HPDE6-E6E7 (cell line): Measurements from ENCODE around the gene ADCK2.
"Not testable (repeated sequence)": the region's sequence is repeated elsewhere in the genome, so short reads cannot be mapped to it uniquely, and the experiment has no call there.

ENCODE experiments used
- DNase-seq: peaks from one replicate; pipeline ENCODE4 v3.0.0; 2011; ENCODE audit warnings: missing footprints; ENCODE audit errors: extremely low spot score

The ADCK2 gene

DNA sequence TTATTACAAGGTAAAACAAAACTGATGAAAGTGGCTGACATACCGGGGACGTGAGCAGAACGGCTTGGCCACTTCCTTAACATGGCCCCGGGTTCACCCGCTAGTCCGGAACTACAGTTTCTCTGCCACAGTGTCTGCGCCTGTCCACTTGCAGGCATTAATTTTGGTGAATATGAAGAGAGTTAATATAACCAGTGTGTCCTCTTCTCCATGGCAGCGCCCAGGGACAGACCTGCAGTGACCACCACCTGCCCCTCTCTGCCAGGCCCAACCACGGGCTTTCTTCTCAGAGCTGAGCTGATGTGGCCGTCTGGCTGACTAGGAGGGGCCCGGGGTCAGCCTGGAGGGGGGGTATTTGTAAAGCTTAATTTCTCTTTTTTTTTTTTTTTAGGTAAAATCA lies 22.6 kb downstream of the ADCK2 start:
- DNase-seq = no peak

GRCh38 chr7:140696024-140696679 lies 23.4 kb downstream of the ADCK2 start:
- peak; percentile 98 for DNase-seq

DNA sequence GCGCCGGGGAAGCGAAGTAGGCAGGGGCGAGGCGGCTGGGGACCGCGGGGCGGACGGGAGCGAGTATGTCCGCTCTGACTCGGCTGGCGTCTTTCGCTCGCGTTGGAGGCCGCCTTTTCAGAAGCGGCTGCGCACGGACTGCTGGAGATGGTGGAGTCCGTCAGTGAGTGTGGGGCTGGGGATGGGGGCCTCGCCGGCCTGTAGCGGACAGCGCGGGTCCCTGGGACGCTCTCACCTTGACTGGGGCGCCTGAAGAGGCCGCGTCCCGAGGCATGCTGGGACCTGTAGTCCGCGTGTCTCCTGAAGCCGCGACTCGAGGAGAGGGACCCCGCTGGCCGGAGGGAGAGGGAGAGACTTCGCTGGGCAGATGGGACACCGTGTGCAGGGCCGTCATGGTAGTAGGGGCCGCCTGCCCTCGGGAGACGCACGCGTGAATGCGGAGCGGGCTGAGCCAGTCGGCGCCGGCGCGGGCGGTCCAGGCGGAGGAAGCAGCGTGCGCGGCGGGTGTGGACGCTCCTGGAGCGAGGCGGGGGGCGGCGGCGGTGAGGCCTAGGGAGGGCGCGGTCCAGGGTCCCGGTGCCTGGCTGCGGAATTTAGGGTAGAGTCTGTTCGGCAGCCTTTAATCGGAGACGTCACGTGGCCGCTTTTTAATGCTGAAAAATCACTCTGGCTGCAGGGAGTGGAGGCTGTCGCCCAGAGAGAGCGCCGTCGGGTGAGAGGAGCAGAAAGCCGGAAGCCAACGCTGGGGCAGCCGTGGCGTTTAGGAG lies 24.1 kb downstream of the ADCK2 start, which contains the start of gene NDUFB2:
NDUFB2 (plus strand) TSS at position 29 of the 767 bp plus-strand sequence; CDS start at position 66, 37 bp downstream.
- peak; percentile 77 for DNase-seq

- no peak for DNase-seq
Measured at GRCh38 chr7:140697447-140698143, 24.9 kb downstream of the ADCK2 start.

DNA sequence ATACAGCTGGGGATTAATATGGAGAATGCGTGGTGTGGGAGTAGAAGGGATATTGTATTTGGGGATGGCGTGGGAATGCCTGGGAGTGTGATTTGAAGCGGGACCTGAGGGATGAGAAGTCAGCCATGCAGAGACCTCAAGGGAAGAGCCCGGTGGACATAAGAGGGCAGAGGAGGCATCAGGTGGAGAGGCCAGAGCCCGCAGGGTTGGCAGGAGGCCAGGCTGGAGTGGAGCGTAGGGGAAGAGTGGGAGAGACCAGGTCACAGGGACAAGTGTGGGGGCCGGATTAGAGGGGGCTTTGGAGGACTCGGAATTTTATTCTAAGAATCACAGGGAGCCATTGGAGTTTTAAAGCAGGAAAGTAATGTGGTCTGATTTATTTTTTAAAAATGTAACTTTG lies 25.7 kb downstream of the ADCK2 start:
- DNase-seq = no peak

DNA sequence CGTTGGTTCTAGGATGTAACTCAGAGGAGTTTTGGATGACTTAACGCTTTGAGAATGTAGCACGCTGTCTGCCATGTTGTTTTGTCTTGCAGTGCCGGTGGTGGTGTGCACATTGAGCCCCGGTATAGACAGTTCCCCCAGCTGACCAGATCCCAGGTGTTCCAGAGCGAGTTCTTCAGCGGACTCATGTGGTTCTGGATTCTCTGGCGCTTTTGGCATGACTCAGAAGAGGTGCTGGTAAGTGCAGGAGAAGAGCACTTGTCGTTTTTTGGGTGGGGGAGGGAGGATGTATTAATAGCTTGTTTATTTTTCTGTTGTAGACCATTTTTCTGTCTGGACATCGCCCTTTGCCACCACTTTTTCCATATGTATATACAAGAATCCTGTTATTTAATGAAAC lies 30.0 kb downstream of the ADCK2 start:
- DNase-seq = no peak

- DNase-seq = no peak
Measured at GRCh38 chr7:140704205-140704604, 31.5 kb downstream of the ADCK2 start.

GRCh38 chr7:140707132-140707531 lies 34.4 kb downstream of the ADCK2 start:
- DNase-seq = no peak

DNA sequence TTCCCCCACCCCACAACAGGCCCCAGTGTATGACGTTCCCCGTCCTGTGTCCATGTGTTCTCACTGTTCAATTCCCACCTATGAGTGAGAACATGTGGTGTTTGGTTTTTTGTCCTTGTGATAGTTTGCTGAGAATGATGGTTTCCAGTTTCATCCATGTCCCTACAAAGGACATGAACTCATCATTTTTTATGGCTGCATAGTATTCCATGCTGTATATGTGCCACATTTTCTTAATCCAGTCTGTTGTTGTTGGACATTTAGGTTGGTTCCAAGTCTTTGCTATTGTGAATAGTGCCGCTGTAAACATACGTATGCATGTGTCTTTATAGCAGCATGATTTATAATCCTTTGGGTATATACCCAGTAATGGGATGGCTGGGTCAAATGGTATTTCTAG lies 36.0 kb downstream of the ADCK2 start:
- DNase-seq = not testable (repeated sequence)

DNA sequence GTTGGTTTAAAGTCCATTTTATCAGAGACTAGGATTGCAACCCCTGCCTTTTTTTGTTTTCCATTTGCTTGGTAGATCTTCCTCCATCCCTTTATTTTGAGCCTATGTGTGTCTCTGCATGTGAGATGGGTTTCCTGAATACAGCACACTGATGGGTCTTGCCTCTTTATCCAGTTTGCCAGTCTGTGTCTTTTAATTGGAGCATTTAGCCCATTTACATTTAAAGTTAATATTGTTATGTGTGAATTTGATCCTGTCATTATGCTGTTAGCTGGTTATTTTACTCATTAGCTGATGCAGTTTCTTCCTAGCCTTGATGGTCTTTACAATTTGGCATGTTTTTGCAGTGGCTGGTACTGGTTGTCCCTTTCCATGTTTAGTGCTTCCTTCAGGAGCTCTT lies 39.6 kb downstream of the ADCK2 start:
- not testable (repeated sequence) for DNase-seq

DNA sequence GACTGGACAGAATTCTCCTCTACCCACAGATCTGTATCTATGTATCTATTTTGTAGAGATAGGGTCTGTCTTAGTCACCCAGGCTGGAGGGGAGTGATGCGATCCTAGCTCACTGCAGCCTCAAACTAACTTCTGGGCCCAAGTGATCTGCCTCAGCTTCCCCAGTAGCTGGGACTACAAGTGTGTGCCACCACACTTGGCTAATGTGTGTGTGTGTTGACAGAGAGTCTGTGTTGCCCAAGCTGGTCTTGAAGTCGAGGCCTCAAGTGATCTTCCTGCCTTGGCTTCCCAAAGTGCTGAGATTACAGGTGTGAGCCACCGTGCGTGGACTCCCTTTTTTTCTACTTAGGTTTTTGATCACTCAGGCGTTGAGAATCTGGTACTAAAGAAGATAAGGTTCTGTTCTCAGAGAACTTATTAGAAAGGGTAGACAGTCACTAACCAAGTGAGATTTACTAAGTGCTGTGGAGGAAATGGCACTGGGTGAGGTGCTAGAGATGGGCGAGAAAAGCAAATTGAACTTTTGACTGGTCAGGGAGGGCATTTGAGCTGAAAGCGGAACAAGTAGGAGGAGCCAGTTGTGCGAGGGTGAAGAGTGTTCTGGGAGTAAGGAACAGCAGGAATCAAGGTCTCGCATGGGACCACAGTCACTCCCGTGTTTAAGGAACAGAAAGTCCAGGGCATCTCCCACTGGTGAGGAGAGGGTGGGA lies 41.7 kb downstream of the ADCK2 start:
- no peak for DNase-seq

DNA sequence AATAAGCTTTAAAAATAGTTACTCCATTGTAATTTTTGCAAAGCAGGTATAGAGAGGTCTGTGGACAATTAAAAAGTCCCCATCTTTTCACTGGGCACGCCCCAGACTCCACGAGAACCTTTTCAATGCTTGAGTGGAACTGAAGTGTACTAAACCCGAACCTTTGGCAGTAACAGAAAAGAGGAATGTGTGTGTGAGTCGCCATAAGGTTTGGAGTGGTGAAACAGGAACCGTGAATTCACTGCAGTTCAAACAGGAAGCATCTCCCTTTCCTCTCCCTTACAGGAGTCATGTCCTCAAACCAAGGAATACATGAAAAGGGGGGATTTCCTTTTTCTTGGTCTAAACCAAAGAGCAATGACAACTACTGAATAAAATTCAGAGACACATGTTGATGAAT lies 47.0 kb downstream of the ADCK2 start:
- no peak for DNase-seq

GRCh38 chr7:140722254-140722653 lies 49.5 kb downstream of the ADCK2 start:
- no peak for DNase-seq

GRCh38 chr7:140723006-140723405 lies 50.3 kb downstream of the ADCK2 start:
- DNase-seq = no peak

- no peak for DNase-seq
Measured at GRCh38 chr7:140723574-140723973, 50.8 kb downstream of the ADCK2 start.

DNA sequence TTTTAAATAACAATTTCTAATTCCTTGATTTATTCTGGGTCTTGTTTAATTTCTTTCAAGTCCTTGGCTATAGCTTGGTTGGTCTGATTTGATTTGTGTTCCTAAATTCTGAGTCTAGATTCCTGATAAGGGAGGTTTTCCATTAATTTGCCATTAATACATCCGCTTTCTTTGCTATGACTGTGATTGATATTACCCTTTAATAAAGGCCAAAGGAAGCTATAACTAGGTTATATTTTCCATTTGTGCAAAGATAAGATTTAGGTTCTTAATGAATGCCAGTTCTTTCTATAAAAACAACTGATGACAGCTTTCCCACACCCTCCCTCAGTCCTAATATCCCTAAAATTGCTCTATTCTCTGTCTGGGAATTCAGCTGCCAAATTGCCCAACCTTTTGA lies 52.0 kb downstream of the ADCK2 start:
- DNase-seq = no peak

- no peak for DNase-seq
Measured at GRCh38 chr7:140726281-140726680, 53.5 kb downstream of the ADCK2 start.

GRCh38 chr7:140732416-140732815 lies 59.7 kb downstream of the ADCK2 start:
- DNase-seq = no peak

GRCh38 chr7:140734096-140734495 lies 61.4 kb downstream of the ADCK2 start:
- DNase-seq = no peak

GRCh38 chr7:140734729-140735128 lies 62.0 kb downstream of the ADCK2 start:
- no peak for DNase-seq

GRCh38 chr7:140738280-140738679 lies 65.5 kb downstream of the ADCK2 start:
- DNase-seq = no peak

GRCh38 chr7:140743255-140743654 lies 70.5 kb downstream of the ADCK2 start:
- DNase-seq = not testable (repeated sequence)
